Endothelial cell (in vitro differentiated cells): Measurements from ENCODE around the gene OR4D1. TPM values are rescaled to one million over a fixed set of nuclear protein-coding genes. Genes with fewer than 3 reads are reported as not detected.

Source experiments
- DNase-seq: peaks from one replicate; pipeline ENCODE4 v3.0.0; 2021; ENCODE audit warnings: low spot score
- H3K27ac Mint-ChIP-seq: one replicate; pipeline ENCODE4 v1.8.0; 2021; ENCODE audit warnings: mixed read lengths, inconsistent platforms; ENCODE audit not compliant: unreplicated experiment
- H3K27me3 Mint-ChIP-seq: one replicate; pipeline ENCODE4 v1.8.0; 2021; ENCODE audit warnings: mild to moderate bottlenecking, moderate library complexity, mixed read lengths, inconsistent platforms; ENCODE audit not compliant: unreplicated experiment
- H3K36me3 Mint-ChIP-seq: one replicate; pipeline ENCODE4 v1.8.0; 2021; ENCODE audit warnings: mild to moderate bottlenecking, low read depth, mixed read lengths, inconsistent platforms; ENCODE audit not compliant: unreplicated experiment
- H3K4me1 Mint-ChIP-seq: one replicate; pipeline ENCODE4 v1.8.0; 2021; ENCODE audit warnings: mild to moderate bottlenecking, mixed read lengths, inconsistent platforms; ENCODE audit not compliant: unreplicated experiment
- H3K4me3 Mint-ChIP-seq: one replicate; pipeline ENCODE4 v1.8.0; 2021; ENCODE audit warnings: mild to moderate bottlenecking, mixed read lengths, inconsistent platforms; ENCODE audit not compliant: unreplicated experiment
- H3K9me3 Mint-ChIP-seq: one replicate; pipeline ENCODE4 v1.8.0; 2021; ENCODE audit warnings: mixed read lengths, inconsistent platforms; ENCODE audit not compliant: unreplicated experiment
- total RNA-seq: library from RNA; stranded (reverse); fragmentation: NEBNext Ultra II Directional; extraction: Animal tissue kit (Norgen Biotek cat#: 25700); gene quantifications from one replicate; pipeline ENCODE4 v1.2.1, GENCODE V29; 2021; ENCODE audit not compliant: unreplicated experiment
- TF ChIP-seq, protein P1 (sequence below): fragments of 200-600 bp; sonication (generic); IDR thresholded peaks from one replicate; pipeline ENCODE4 v1.5.0; 2021; ENCODE audit warnings: antibody characterized with exemption; ENCODE audit not compliant: unreplicated experiment

Gene OR4D1
- total RNA-seq, 1 donor from 2014 or later: not detected

DNA sequence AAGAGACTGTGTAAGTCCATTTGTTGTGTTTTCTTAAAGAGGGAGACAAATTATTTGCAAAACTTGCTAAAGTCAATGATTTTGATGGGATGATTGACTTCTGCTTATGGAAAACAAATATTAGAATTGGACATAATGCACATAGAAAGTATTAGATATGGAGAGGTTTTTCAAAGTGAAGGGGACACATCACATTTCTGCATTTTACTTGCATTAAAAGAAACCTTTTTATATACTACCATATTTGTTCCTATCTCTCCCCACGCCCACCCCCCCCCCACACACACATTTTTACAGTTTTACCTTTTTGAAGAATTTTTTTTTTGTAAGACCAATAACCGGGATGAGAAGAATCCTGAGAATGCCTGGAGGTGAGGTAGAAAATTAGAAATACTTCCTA is 10.0 kb downstream of the OR4D1 start:
- TF ChIP-seq, protein P1, sequence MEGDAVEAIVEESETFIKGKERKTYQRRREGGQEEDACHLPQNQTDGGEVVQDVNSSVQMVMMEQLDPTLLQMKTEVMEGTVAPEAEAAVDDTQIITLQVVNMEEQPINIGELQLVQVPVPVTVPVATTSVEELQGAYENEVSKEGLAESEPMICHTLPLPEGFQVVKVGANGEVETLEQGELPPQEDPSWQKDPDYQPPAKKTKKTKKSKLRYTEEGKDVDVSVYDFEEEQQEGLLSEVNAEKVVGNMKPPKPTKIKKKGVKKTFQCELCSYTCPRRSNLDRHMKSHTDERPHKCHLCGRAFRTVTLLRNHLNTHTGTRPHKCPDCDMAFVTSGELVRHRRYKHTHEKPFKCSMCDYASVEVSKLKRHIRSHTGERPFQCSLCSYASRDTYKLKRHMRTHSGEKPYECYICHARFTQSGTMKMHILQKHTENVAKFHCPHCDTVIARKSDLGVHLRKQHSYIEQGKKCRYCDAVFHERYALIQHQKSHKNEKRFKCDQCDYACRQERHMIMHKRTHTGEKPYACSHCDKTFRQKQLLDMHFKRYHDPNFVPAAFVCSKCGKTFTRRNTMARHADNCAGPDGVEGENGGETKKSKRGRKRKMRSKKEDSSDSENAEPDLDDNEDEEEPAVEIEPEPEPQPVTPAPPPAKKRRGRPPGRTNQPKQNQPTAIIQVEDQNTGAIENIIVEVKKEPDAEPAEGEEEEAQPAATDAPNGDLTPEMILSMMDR: no peak
- H3K4me3 Mint-ChIP-seq: no peak overlapping the region
- no peaks in the 10 kb centered on the region for H3K36me3 Mint-ChIP-seq
- H3K9me3 Mint-ChIP-seq: no peaks in the 10 kb centered on the region
- peaks cover 4% of the 10 kb centered on the region for H3K27me3 Mint-ChIP-seq
- H3K4me1 Mint-ChIP-seq: peaks cover 8% of the 10 kb centered on the region
- DNase-seq: no peak
- no peak overlapping the region for H3K27ac Mint-ChIP-seq

DNA sequence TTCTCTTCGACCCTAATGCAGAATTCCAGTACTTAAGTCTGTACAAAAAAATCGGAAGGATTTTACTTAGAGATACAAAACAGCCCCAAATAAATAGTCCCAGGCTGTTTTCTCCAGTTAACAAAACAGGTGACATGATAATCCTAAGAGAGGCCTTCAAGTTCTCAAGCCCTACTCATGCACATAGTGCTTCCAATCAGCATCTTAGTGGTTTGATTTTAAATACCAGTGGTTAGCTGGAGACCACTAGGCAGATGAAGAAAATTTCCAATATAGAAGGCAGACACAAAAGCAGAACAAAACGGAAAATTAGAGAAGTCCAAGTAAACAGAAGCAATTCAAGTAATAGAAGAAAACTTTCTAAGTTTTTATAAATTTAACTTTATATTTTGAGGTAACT is 13.4 kb downstream of the OR4D1 start:
- DNase-seq: no peak
- no peak overlapping the region for H3K4me3 Mint-ChIP-seq
- no peaks in the 10 kb centered on the region for H3K36me3 Mint-ChIP-seq
- TF ChIP-seq, protein P1: no peak
- peaks cover 4% of the 10 kb centered on the region for H3K27me3 Mint-ChIP-seq
- H3K27ac Mint-ChIP-seq: no peak overlapping the region
- H3K4me1 Mint-ChIP-seq: peaks cover 6% of the 10 kb centered on the region
- H3K9me3 Mint-ChIP-seq: no peaks in the 10 kb centered on the region

DNA sequence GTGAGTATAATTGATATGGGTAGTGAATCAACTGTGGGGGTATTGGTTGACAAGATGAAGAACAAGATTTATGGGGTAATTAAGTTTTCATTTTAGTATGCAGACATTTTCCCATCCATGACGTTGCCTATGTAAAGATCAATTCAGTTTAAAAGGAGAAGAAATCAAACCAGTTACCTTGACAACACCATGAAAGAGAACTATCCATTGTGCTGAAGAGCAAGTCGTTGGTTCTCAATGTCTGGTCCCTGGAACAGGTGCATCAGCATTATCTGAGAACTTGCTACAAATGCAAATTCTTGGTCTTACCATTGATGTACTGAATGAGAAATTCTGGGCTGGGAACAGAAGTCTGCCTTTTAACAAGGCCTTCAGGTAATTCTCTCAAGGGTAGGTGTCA is 17.8 kb downstream of the OR4D1 start:
- TF ChIP-seq, protein P1: no peak
- Mint-ChIP-seq H3K4me3 (no peak overlapping the region), H3K27me3 (peaks cover 5% of the 10 kb centered on the region), H3K27ac (no peak overlapping the region), H3K9me3 (no peaks in the 10 kb centered on the region), H3K36me3 (no peaks in the 10 kb centered on the region), H3K4me1 (peaks cover 13% of the 10 kb centered on the region)
- DNase-seq: no peak

DNA sequence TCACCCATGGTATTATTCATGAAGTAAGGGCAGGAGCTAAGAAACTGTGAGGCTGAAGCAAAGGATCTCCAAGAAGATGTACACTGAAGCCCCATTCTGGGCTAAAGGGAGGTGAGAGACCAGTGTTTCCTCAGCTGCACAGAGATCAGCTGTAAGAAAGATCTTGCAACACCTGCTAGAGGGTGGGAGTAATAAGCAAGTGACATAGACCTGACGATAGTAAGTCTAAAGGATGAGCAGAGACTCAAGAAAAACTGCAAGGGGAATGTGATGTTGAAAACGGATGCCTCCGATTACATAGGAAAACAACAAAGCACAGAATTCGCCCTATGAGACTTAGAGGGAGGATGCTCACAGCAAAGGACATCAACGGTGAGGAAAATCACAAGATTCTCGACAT is 18.5 kb downstream of the OR4D1 start, which contains the start of gene OR4D2:
OR4D2 (plus strand) TSS at position 301 of the 400 bp plus-strand sequence. CDS start 2,674 bp downstream, outside the sequence.
- DNase-seq: no peak
- Mint-ChIP-seq H3K27ac (no peak within 1 kb of the TSS), H3K36me3 (no peaks in the 10 kb centered on the region), H3K27me3 (peaks cover 5% of the 10 kb centered on the region), H3K4me3 (no peak within 1 kb of the TSS), H3K4me1 (peaks cover 13% of the 10 kb centered on the region), H3K9me3 (no peaks in the 10 kb centered on the region)
- TF ChIP-seq, protein P1: no peak

DNA sequence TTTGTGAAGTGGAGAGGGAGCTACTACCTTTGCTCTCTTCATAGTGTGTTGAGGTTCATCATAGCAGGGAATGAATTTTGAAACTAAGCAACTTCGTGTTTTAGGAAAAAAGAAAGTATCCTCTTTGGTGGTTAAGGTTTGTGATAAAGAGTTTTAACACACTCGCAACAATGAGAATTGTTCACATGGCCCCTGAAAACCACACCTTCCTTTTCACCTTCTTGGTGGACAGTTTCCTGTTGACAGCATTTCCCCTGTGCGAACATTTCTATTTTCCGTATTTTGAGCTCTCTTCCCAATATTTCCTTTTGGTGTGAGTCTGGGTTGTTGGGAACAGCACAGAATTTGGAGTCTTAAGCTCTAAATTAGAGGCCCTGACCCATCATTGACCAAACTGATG is 22.4 kb downstream of the OR4D1 start:
- TF ChIP-seq, protein P1: no peak
- no peak for DNase-seq
- Mint-ChIP-seq H3K27ac (no peak overlapping the region), H3K36me3 (no peaks in the 10 kb centered on the region), H3K4me1 (peaks cover 13% of the 10 kb centered on the region), H3K4me3 (no peak overlapping the region), H3K9me3 (no peaks in the 10 kb centered on the region), H3K27me3 (peaks cover 5% of the 10 kb centered on the region)
